ENCODE data around the gene CERT1. TPM values are rescaled to one million over a fixed set of nuclear protein-coding genes. Genes with fewer than 3 reads are reported as not detected.
"Not testable (repeated sequence)": the region's sequence is repeated elsewhere in the genome, so short reads cannot be mapped to it uniquely, and the experiment has no call there.

Gene CERT1
- total RNA-seq, 2 donors from 2014 or later, result 32.3 to 35.5 TPM

GRCh38 chr5:75498208-75498777, 13.1 kb downstream of the CERT1 start:
- 98% methylated on average over 7 of the region's 7 CpGs for WGBS
- Histone ChIP-seq H3K4me3 (no peak overlapping the region), H3K27me3 (replicated peaks; ENCODE audit: insufficient read depth) (no peaks in the 10 kb centered on the region), H3K4me1 (replicated peaks) (no peaks in the 10 kb centered on the region), H3K27ac (no peak overlapping the region), H3K36me3 (no peaks in the 10 kb centered on the region), H3K9me3 (no peaks in the 10 kb centered on the region)
- DNase-seq (ENCODE audit: low spot score), result no peak
- TF ChIP-seq POLR2A (IDR thresholded peaks at IDR 0.05) (no peak), CTCF (IDR thresholded peaks at IDR 0.05) (no peak), POLR2AphosphoS5 (IDR thresholded peaks at IDR 0.05) (no peak)
- intact Hi-C loops (cut with DNase I), result no loop called here

DNA sequence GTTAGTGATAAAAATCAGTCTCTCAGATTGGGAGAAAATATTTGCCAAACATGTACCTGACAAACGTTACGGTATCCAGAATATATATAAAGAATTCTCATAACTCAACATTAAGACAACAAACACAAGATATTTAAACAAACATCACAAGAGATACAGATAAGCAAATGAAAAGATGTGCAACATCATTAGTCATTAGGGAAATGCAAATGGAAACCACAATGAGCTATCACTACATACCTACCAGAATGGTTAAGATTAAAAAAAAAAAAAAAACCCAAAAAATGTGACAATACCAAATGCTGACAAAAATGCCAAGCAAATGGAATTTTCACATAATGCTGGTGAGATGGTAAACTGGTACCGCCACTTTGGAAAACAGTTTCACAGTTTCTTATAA, 15.4 kb downstream of the CERT1 start:
- no peak for TF ChIP-seq POLR2A (IDR thresholded peaks at IDR 0.05)
- Histone ChIP-seq H3K27ac (no peak overlapping the region), H3K36me3 (no peaks in the 10 kb centered on the region), H3K4me3 (no peak overlapping the region), H3K4me1 (replicated peaks) (no peaks in the 10 kb centered on the region), H3K27me3 (replicated peaks; ENCODE audit: insufficient read depth) (no peaks in the 10 kb centered on the region), H3K9me3 (no peaks in the 10 kb centered on the region)
- no peak for DNase-seq (ENCODE audit: low spot score)
- WGBS, result 72% methylated on average over 3 of the region's 3 CpGs
- intact Hi-C loops (cut with DNase I), result no loop called here

GRCh38 chr5:75491621-75492020, 19.8 kb downstream of the CERT1 start:
- H3K27ac ChIP-seq, result no peak overlapping the region
- TF ChIP-seq POLR2AphosphoS5 (IDR thresholded peaks at IDR 0.05) (no peak), CTCF (IDR thresholded peaks at IDR 0.05) (no peak), POLR2A (IDR thresholded peaks at IDR 0.05) (no peak)
- H3K4me1 ChIP-seq (replicated peaks), result no peaks in the 10 kb centered on the region
- no peak overlapping the region for H3K4me3 ChIP-seq
- no peak for DNase-seq (ENCODE audit: low spot score)
- no peaks in the 10 kb centered on the region for H3K36me3 ChIP-seq
- intact Hi-C loops (cut with DNase I), result no loop called here
- WGBS, result 98% methylated on average over 2 of the region's 2 CpGs
- H3K9me3 ChIP-seq, result no peaks in the 10 kb centered on the region
- no peaks in the 10 kb centered on the region for H3K27me3 ChIP-seq (replicated peaks; ENCODE audit: insufficient read depth)

DNA sequence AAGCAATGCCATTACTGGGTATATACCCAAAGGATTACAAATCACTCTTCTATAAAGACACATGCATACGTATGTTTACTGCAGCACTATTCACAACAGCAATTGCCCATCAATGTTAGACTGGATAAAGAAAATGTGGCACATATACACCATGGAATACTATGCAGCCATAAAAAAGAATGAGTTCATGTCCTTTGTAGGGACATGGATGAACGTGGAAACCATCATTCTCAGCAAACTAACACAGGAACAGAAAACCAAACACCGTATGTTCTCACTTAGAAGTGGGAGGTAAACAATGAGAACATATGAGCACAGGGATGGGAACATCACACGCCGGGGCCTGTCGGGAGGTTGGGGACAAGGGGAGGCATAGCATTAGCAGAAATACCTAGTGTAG, 21.6 kb downstream of the CERT1 start:
- DNase-seq (ENCODE audit: low spot score); intact Hi-C loops (cut with DNase I); H3K27me3 ChIP-seq (replicated peaks; ENCODE audit: insufficient read depth); H3K4me3 ChIP-seq; H3K4me1 ChIP-seq (replicated peaks); H3K9me3 ChIP-seq; H3K27ac ChIP-seq; H3K36me3 ChIP-seq: not testable (repeated sequence)
- 98% methylated on average over 6 of the region's 6 CpGs for WGBS

GRCh38 chr5:75484605-75485004, 26.8 kb downstream of the CERT1 start:
- no peaks in the 10 kb centered on the region for H3K9me3 ChIP-seq
- no peak overlapping the region for H3K4me3 ChIP-seq
- no peaks in the 10 kb centered on the region for H3K4me1 ChIP-seq (replicated peaks)
- H3K36me3 ChIP-seq, result no peaks in the 10 kb centered on the region
- DNase-seq (ENCODE audit: low spot score), result no peak
- WGBS, result 88% methylated on average over 1 of the region's 1 CpG
- TF ChIP-seq POLR2AphosphoS5 (IDR thresholded peaks at IDR 0.05) (no peak), POLR2A (IDR thresholded peaks at IDR 0.05) (no peak), CTCF (IDR thresholded peaks at IDR 0.05) (no peak)
- H3K27me3 ChIP-seq (replicated peaks; ENCODE audit: insufficient read depth), result no peaks in the 10 kb centered on the region
- intact Hi-C loops (cut with DNase I), result no loop called here
- H3K27ac ChIP-seq, result no peak overlapping the region

- H3K4me1 ChIP-seq (replicated peaks), result no peaks in the 10 kb centered on the region
- H3K9me3 ChIP-seq, result no peaks in the 10 kb centered on the region
- 95% methylated on average over 3 of the region's 3 CpGs for WGBS
- TF ChIP-seq CTCF (IDR thresholded peaks at IDR 0.05), result no peak
- TF ChIP-seq POLR2A (IDR thresholded peaks at IDR 0.05), result no peak
- TF ChIP-seq POLR2AphosphoS5 (IDR thresholded peaks at IDR 0.05), result no peak
- no peak for DNase-seq (ENCODE audit: low spot score)
- no peaks in the 10 kb centered on the region for H3K36me3 ChIP-seq
- no peak overlapping the region for H3K27ac ChIP-seq
- H3K4me3 ChIP-seq, result no peak overlapping the region
- H3K27me3 ChIP-seq (replicated peaks; ENCODE audit: insufficient read depth), result no peaks in the 10 kb centered on the region
- intact Hi-C loops (cut with DNase I), result no loop called here
Measured at GRCh38 chr5:75482482-75482881, 28.9 kb downstream of the CERT1 start.

All from prostate gland (tissue), 2 donors.